Panc1 (cell line): ENCODE measurements around the gene MVK. TPM values are rescaled to one million over a fixed set of nuclear protein-coding genes. Genes with fewer than 3 reads are reported as not detected.

Experiments used
- ATAC-seq: fragments of 200-7000 bp; cut with Tn5 transposase; 2 replicates; pipeline ENCODE4 v1.9.1; 2020; ENCODE audit warnings: mild to moderate bottlenecking, moderate library complexity
- BruUV-seq: library from RNA; stranded (reverse); fragments of 400-500 nt; replicated peaks from 2 replicates; lab custom pipeline; 2021; lab: Mats Ljungman, UMichigan
- CTCF ChIA-PET: fragments of 300-600 bp; sonication (Branson Sonifier 250); formaldehyde crosslinking; loops from one replicate; lab custom pipeline; 2022; ENCODE audit warnings: antibody characterized with exemption; lab: Charles Lee
- POLR2A ChIA-PET: fragments of 300-600 bp; sonication (Branson Sonifier 250); formaldehyde crosslinking; loops from one replicate; lab custom pipeline; 2022; ENCODE audit warnings: antibody characterized with exemption; lab: Charles Lee
- DNase-seq: peaks from one replicate; pipeline ENCODE4 v3.0.0-alpha.2; 2010; ENCODE audit warnings: low read depth, low spot score
- H3K27ac ChIP-seq: 2 replicates; pipeline ENCODE4 v1.5.1; 2011; ENCODE audit warnings: mild to moderate bottlenecking, low read length, inconsistent platforms
- H3K27me3 ChIP-seq: fragments of 200-500 bp; sonication (Bioruptor generic); 2 replicates; pipeline ENCODE4 v1.6.0; 2014; ENCODE audit warnings: low read length, inconsistent platforms; ENCODE audit not compliant: control insufficient read depth, insufficient read depth
- H3K36me3 ChIP-seq: fragments of 200-500 bp; sonication (Bioruptor generic); 2 replicates; pipeline ENCODE4 v1.5.1; 2014; ENCODE audit warnings: inconsistent platforms, mild to moderate bottlenecking, low read length, moderate library complexity; ENCODE audit not compliant: control insufficient read depth, insufficient read depth
- H3K4me1 ChIP-seq: 2 replicates; pipeline ENCODE4 v1.5.1; 2011; ENCODE audit warnings: inconsistent platforms, mild to moderate bottlenecking, low read length, moderate library complexity; ENCODE audit not compliant: control insufficient read depth, insufficient read depth
- H3K4me3 ChIP-seq, 2 experiments: 2 replicates each; pipeline ENCODE4 v1.5.1; 2011 to 2012; ENCODE audit warnings: low read depth in 2 of 2, low read length in 2 of 2, mild to moderate bottlenecking in 2 of 2, inconsistent platforms in 1 of 2, moderate library complexity in 1 of 2
- H3K9me3 ChIP-seq: fragments of 200-500 bp; sonication (Bioruptor generic); 2 replicates; pipeline ENCODE4 v1.5.1; 2014; ENCODE audit warnings: low read depth, mild to moderate bottlenecking, inconsistent platforms, low read length, moderate library complexity; ENCODE audit not compliant: control insufficient read depth, insufficient read depth
- POLR2AphosphoS5 ChIP-seq: IDR thresholded peaks from 2 replicates; pipeline ENCODE4 v1.6.1; 2012; ENCODE audit warnings: mild to moderate bottlenecking, low read depth, low read length, moderate library complexity
- SIN3A ChIP-seq: IDR thresholded peaks from 2 replicates; pipeline ENCODE4 v1.6.1; 2012; ENCODE audit warnings: low read depth, mild to moderate bottlenecking, low read length, moderate library complexity, borderline replicate concordance; ENCODE audit not compliant: insufficient read depth
- in situ Hi-C: cut with HindIII; loops from 2 replicates; pipeline ENCODE4 v1.10.0; 2016; ENCODE audit warnings: low sequenced_read_pairs, low pct_unique_long_range_greater_than_20kb
- intact Hi-C: fragments of 100-400 bp; cut with micrococcal nuclease; formaldehyde crosslinking; loops from one replicate; pipeline ENCODE4 v1.10.0; 2022; ENCODE audit not compliant: unreplicated experiment
- total RNA-seq: library from RNA; stranded (reverse); gene quantifications from one replicate; pipeline ENCODE4 v1.2.1, GENCODE V29; 2021; ENCODE audit not compliant: unreplicated experiment
- TF ChIP-seq, protein P1 (sequence below), 2 experiments: IDR thresholded peaks; 2 replicates each; pipeline ENCODE4 v1.6.1; 2011 to 2012; ENCODE audit warnings: low read depth in 2 of 2, control low read depth in 1 of 2, low read length in 1 of 2, mild to moderate bottlenecking in 1 of 2, moderate library complexity in 1 of 2; ENCODE audit not compliant: insufficient read depth in 1 of 2

The MVK gene
- total RNA-seq, 1 experiment from 2014 or later, result 41.6 TPM

GRCh38 chr12:109525279-109525585 lies 48.4 kb upstream of the MVK start:
- ATAC-seq (no peak), DNase-seq (no peak)
- ChIA-PET CTCF (interaction anchor here (0.6 kb wide), 1 partner anchor 250 kb away, joined by 3 read pairs; no protein-coding TSS in a partner anchor), POLR2A (no interaction called here)
- Histone ChIP-seq H3K36me3 (no peaks in the 10 kb centered on the region; the same call in 1 of the 2 replicates), H3K27me3 (no peaks in the 10 kb centered on the region), H3K4me1 (no peaks in the 10 kb centered on the region), H3K4me3 (no peak overlapping the region), H3K27ac (no peak overlapping the region), H3K9me3 (no peaks in the 10 kb centered on the region)
- intact Hi-C loops, result no loop called here
- in situ Hi-C loops, result no loop called here
- TF ChIP-seq, protein P1, sequence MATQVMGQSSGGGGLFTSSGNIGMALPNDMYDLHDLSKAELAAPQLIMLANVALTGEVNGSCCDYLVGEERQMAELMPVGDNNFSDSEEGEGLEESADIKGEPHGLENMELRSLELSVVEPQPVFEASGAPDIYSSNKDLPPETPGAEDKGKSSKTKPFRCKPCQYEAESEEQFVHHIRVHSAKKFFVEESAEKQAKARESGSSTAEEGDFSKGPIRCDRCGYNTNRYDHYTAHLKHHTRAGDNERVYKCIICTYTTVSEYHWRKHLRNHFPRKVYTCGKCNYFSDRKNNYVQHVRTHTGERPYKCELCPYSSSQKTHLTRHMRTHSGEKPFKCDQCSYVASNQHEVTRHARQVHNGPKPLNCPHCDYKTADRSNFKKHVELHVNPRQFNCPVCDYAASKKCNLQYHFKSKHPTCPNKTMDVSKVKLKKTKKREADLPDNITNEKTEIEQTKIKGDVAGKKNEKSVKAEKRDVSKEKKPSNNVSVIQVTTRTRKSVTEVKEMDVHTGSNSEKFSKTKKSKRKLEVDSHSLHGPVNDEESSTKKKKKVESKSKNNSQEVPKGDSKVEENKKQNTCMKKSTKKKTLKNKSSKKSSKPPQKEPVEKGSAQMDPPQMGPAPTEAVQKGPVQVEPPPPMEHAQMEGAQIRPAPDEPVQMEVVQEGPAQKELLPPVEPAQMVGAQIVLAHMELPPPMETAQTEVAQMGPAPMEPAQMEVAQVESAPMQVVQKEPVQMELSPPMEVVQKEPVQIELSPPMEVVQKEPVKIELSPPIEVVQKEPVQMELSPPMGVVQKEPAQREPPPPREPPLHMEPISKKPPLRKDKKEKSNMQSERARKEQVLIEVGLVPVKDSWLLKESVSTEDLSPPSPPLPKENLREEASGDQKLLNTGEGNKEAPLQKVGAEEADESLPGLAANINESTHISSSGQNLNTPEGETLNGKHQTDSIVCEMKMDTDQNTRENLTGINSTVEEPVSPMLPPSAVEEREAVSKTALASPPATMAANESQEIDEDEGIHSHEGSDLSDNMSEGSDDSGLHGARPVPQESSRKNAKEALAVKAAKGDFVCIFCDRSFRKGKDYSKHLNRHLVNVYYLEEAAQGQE (IDR thresholded peaks at IDR 0.05; ENCODE audit: insufficient read depth in 1 of 2, low read depth in 2 of 2, low read length in 1 of 2), result no peak
- TF ChIP-seq POLR2AphosphoS5 (no peak), SIN3A (no peak)
- no TSS peak for BruUV-seq

- TF ChIP-seq SIN3A, result no peak
Measured at GRCh38 chr12:109527489-109528123, 46.0 kb upstream of the MVK start.

DNA sequence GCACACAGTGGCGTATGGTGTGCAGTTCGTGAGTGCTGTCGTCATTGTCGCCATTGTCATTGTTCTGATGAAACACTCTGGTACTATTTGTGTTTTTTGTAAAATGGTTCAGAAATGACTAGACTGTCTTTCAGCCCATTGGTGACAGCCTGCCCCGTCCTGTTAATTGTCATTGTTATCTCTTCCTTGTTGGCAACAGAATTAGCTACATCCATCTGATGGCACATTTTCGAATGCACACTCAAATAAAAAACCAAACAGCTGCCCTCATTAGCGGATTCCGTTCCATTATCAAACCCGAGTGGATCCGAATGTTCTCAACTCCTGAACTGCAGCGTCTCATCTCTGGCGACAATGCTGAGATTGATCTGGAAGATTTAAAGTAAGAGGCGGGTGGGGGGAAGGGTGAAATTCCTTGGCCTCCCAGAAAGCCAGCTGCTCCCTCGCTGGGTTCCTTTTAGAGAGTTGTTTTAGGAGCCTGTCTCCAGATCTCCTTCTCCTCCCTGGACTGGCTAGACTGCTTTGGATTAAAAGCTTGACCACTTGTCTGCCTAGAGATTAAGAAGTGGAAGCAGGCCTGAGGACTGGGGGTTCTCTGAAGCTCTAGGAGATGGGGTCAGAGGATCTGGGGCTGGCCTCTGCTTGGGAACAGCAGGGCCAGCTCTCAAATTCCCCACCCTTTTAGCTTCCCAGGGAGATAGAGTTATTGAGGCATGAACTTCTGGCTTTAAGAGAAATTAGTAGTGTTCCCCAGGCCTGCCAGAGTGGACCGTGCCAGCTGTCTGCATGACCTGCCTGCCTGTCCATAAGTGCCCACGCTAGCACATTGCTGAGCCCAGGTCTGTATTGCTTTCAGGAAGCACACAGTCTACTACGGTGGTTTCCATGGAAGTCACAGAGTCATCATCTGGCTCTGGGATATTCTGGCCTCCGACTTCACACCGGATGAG lies 43.6 kb upstream of the MVK start:
- CTCF ChIA-PET, result no interaction called here
- Histone ChIP-seq H3K27ac (no peak overlapping the region), H3K4me1 (no peaks in the 10 kb centered on the region), H3K36me3 (no peaks in the 10 kb centered on the region; the same call in 1 of the 2 replicates), H3K4me3 (no peak overlapping the region), H3K9me3 (no peaks in the 10 kb centered on the region), H3K27me3 (no peaks in the 10 kb centered on the region)
- intact Hi-C loops (no loop called here), in situ Hi-C loops (no loop called here)
- no peak for TF ChIP-seq POLR2AphosphoS5
- ATAC-seq (no peak), DNase-seq (no peak)
- POLR2A ChIA-PET, result no interaction called here
- BruUV-seq, result no TSS peak

More at GRCh38 chr12:109527489-109528123, 46.0 kb upstream of the MVK start:
- Histone ChIP-seq H3K9me3 (no peaks in the 10 kb centered on the region), H3K27me3 (no peaks in the 10 kb centered on the region), H3K27ac (no peak overlapping the region), H3K4me3 (no peak overlapping the region), H3K36me3 (no peaks in the 10 kb centered on the region; the same call in 1 of the 2 replicates), H3K4me1 (no peaks in the 10 kb centered on the region)
- ATAC-seq, result no peak
- no peak for DNase-seq
- intact Hi-C loops (no loop called here), in situ Hi-C loops (no loop called here)
- BruUV-seq, result no TSS peak
- ChIA-PET CTCF (no interaction called here), POLR2A (no interaction called here)
